NCI-H748 (cell line): ENCODE data around the gene RPIA.
A peak's percentile ranks its signal among the peaks of the same experiment; 100 is the strongest.
"Not testable (repeated sequence)": the region's sequence is repeated elsewhere in the genome, so short reads cannot be mapped to it uniquely, and the experiment has no call there.

Experiments
- DNase-seq: peaks from one replicate; lab custom pipeline; 2025; ENCODE audit not compliant: unreplicated experiment; lab: John Stamatoyannopoulos, UW

Gene RPIA

DNA sequence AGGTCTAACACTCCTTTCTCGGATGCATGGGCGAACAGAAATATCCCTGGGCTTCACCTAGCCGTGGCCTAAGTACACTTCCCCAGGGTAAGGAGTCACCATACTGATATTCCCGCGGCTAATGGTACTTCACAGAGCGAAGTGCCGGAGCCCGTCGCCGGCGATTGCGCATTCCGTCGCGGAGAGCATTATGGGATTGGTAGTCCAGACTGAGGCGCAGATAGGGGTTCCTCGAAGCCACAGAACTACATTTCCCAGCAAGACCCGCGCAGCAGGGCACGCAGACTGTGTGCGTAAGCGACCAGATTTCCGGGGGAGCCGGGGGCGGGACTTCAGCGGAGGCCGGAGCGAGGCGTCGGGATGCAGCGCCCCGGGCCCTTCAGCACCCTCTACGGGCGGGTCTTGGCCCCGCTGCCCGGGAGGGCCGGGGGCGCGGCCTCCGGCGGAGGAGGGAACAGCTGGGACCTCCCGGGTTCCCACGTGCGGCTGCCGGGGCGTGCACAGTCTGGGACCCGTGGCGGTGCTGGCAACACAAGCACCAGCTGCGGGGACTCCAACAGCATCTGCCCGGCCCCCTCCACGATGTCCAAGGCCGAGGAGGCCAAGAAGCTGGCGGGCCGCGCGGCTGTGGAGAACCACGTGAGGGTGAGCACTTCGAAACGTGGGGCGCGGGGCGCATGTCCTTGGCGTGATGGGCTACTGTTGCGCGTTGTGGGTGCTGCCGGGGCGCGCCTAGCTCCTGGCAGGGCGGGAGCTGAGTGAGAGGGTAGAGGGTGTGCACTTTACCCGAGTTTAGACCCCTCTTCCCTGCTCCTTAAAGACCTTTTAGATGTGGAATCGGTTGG, at the start of gene RPIA:
TSS of gene RPIA (plus strand) at position 335 of the 845 bp plus-strand sequence. CDS start at position 361, 26 bp downstream.
- peak; percentile 96 for DNase-seq

DNA sequence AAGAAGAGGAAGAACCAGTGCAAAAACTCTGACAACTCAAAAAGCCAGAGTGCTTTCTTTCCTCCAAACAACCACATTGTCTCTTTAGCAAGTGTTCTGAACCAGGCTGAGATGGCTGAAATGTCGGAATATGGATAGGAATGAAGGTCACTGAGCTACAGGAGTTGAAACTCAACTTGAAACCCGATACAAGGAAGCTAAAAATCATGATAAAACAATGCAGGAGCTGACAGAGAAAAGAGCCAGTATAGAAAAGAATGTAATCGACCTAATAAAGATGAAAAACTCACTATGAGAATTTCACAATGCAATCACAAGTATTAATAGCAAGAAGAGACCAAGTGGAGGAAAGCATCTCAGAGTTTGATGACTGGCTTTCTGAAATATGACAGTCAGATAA, 49.2 kb upstream of the RPIA start:
- no peak for DNase-seq

DNA sequence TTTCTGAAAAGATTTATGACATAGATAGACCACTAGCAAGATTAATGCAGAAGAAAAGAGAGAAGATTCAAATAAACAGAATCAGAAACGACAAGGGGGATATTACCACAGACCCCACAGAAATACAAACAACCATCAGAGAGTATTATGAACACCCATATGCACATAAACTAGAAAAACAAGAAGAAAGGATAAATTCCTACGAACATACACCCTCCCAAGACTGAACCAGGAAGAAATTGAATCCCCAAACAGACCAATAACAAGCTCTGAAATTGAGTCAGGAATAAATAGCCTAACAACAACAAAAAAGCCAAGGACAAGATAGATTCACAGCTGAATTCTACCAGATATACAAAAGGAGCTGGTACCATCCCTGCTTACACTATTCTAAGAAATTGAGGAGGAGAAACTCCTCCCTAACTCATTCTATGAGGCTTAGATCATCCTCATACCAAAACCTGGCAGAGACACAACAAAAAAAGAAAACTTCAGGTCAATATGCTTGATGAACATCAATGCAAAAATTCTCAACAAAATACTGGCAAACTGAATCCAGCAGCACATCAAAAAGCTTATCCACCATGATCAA, 46.1 kb upstream of the RPIA start:
- not testable (repeated sequence) for DNase-seq

DNA sequence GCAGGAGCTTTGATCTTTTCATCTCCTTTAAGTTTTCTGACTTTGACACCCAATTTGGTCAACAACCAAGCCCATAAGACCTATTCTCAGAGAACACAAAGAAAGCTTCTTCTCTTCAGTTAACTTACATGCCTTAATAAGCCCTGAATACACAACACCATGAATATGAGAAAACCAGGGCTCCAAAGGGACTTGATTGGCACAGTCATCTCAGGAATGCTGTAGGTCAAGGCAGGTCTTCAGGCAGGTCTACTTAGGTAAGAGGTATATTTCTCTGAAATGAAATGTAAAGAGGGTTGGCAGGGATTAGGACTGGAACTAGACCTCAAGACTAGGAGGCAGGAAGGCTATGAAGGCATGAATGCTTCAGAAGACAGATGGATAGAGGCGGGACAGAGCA, 39.8 kb upstream of the RPIA start:
- DNase-seq: no peak

DNA sequence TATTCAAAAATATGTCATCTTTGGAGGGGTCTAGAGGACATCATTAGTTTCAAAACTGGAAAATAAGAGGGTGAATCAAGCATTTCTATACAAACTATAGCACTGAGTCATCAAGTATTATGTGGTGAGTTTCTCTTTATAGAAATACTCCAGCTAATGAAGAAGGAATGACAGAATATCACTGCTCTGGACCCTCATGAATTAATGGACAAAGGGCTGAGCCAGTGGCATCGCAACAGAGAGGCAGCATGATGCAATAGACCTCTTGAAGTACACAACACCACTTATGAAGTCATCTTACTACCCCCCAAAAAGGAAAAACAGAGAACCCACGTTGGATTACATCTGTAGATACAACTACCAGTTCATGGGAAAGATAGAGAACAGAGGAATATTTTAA, 36.8 kb upstream of the RPIA start:
- no peak for DNase-seq

DNA sequence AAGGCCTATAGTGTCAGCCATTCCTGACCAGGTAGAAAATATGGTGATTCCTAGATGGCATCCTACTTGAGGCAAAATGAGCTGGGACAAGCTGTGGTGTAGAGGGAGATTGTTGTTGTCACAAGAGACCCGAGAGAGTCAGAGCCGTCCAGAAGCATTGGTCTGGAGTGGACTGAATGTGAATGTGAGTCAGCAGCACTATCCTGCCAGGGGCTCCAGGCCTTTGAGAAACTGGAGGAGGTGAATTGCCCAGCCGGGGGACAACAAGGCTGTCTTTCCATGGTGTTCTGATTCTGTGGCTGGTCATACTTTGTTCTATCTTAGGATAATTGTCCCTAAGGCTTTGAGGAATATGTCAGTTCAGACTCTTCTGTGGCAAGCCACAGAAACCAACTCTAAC, 34.8 kb upstream of the RPIA start:
- DNase-seq: no peak

DNA sequence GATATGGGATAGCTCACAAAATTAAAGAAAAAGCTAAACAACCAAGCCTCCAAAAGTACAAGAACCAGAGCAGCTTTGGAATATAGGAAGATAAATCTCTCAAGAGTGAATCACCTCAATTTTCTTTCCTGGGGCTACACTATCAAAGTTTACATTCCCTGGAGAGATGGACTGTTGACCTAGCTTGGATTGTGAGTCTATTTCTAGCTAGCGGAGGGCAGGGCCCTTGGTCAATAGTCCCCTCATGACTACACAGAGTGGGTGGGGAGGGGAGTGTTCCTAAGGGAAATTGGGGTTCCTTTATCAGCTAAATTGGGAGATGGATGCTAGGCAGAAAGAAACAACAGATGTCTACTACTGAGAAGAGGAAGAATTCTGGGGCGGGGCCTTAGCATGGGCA, 34.3 kb upstream of the RPIA start:
- DNase-seq: no peak

DNA sequence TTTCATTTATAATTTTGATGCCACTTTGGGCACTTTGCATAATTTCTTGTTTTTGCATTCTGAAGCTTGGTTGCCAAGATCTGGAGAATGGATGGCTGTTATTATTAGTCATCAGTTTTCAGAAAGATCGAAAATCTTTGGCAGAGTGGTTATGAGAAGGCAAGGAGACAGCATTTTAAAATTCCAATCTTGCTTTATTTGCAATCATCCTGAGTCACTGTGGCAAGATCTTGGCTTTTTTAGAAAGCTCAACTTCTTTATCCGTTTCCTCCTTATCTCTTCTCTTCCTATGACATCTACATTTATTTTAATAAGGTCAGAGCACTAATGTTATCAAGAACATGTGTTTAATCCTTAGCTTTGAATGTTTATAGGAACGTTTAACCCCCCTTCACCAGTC, 33.1 kb upstream of the RPIA start:
- no peak for DNase-seq

DNA sequence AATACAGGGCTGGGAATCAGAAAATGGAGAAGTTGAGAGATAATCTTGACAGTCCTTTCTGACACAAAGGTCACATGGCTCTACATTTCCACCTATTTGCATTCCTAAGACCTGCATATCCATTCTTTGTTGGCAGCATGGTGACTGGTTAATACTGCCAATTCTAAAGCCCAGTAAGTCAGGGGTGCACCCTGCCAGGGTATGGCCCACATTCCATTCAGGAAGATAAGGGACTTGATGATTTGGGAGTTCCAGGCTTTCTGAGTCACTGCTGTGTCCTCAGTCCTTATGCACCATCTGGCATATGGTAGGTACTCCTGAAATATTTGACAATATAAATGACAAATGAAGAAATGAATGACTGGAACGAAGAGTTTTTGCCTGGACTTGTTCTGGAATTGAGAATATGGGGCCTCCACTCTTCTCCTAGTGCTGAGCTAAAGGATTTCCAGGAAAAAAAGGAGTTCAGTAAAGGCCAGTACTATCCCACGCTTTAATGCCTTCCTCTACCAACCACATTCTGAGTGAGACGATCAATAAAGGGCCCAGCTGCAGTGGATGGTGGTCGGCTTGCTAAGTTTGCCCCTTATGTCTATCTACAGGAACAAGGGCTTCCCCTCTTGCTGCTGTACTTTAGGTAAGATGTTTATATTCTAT, 32.5 kb upstream of the RPIA start:
- DNase-seq: no peak

DNA sequence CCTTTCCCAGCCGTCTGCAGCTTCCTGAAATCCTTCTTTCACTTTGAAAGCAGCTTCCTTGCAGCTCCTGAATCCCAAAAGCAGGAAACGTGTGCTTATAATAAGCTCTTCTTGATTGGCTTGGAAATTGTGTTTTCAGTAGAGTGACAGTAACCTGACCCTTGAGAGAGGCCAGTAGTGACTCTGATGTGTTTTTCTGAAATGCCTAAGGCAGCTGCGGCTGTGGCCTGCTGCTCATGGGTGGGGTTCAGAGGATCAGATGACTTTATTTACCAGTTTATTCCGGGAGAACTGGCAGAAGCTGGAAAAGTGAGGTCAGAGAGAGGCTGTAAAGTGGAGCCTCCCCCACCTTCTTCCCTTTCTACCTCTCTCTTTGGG, 31.9 kb upstream of the RPIA start:
- DNase-seq: peak; percentile 86

DNA sequence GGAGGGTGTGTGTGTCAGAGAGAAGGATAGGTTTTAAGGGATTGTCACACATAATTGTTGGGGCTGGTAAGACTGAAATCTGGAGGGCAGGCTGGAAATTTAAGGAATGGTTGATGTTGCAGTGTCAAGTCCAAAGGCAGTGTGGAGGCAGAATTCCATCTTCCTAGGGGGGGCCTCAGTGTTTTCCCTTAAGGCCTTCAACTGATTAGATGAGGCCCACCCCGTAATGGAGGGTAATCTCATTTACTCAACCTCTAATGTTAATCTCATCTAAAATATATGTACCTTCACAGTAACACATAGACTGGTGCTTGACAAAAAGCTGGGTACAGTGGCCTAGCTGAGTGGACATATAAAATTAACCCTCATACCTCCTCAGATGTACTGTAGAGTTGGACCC, 30.9 kb upstream of the RPIA start:
- DNase-seq: no peak

DNA sequence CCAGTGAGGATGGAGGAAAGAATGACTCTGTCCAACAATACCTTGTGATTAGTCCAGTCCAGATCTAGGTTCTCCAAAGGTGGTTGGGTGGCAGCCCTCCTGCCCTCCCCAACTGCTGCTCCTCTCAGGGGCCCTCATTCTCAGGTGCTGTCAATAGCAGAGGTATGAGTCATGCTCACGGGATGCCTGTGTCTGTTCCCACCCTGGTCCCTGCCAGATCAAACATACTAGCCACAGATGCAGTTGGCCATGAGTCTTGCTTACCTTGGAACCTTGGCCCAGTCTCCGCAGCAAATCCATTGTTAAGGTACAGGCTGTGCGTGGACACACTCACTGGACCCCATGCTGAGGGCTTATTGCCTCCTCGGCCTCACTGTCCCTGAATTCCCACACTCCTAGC, 24.9 kb upstream of the RPIA start:
- DNase-seq: no peak

DNA sequence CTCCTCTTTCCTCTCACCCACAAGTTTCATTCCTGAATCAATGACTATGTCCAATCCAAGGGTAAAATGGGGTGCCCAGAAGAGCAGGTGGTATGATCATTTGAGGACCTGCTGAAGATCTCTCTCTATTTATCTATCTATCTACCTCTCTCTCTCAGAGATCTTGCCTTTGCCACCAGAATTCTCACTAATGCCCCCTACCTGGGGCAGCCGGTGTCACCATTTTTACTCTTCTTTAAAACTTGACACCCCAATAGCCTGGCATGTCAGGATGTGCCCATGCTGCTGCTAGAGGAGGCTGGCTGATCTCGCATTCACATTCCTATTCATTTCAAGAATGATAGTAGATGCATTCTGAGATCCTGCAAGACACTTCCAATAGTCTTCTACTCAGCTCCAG, 24.3 kb upstream of the RPIA start:
- DNase-seq: no peak

DNA sequence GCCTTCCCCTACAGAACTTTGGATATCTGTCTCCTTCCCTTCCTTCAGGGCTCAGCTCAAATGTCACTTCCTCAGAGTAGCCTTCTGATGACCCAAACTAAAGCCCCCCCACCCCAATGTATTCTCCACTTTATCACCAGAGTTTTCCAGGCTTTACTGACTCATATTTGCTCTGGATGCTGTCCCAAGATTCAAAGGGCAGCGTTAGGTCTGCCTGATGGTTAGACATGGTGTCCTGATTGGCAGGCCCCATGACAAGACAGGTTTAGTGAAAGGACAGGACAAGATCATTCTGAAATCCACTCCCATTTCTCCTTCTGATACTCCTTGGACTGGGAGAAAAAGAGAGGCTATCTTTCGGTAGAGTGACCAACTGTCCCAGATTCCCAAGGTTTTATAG, 22.6 kb upstream of the RPIA start:
- DNase-seq: no peak

DNA sequence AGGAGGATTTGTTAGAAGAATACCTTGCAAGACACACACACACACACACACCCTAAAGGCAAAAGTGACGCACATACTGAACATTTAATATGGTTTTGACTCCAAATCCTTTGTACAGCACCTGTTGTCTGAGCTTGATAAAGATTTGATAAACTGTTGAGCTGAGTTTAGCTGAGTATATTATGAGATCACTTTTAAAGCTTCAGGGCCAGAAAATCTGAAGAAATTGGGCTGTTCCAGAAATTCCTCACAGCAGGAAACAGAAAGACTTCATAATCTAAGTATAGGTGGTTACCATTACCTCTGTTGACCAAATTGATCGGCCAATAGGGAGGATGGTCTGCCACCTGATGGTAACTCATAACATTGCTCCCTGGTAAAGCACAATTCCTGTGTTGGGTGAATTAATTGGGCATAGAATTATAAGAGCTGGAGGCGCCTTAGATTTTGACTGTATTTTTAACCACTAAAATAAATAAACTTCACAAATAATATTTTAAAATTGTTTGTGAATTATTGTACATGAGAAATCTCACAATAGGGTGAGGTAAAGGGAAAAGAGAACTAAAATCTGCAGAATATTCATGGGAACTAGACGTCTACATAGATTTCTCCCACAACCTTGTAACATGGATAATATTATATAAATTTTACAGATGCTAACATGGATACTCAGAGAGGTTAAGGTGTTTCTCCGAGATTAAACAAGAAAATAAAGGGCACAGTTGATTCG, 21.8 kb upstream of the RPIA start:
- peak; percentile 54 for DNase-seq

DNA sequence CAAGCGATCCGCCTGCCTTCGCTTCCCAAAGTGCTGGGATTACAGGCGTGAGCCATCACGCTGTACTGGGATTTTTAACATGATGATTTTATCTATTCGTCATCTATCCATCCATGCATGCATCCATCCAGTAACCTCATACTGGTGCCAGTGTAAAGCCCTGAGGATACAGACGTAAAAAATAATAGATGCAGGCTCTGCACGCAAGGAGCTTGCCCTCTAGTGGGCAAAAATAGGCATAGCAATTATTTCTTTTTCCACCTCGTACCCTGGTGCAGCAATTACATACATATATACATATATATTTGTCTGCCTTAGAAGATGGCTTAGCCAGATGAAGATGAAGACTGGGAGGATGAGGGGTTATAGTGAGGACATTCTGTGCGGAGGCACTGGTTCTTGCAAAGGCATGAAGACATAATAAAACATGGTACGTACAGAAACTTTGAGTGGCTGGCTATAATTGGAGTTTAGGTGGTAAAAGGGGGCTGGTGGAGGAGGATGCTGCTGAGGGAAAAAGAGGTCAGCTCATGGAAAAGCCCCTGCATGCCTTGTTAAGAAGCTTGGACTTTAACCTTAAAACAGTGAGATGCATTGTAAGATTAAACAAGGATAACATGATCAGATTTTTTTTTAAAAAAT, 19.6 kb upstream of the RPIA start:
- peak; percentile 60 for DNase-seq

DNA sequence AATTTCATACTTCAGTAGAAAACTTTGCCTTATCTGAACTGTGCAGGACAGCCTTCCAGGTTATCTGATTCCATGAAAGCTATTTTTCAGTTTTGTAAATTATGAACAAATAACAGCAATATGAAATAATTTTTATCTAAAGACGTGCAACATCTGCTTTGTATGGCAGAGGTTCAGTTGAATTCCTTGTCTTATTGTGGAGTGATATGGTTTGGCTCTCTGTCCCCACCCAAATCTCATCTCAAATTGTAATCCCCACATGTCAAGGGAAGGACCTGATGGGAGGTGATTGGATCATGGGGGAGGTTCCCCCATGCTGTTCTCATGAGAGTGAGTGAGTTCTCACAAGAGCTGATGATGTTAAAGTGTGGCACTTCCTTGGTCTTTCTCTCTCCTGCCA, 18.1 kb upstream of the RPIA start:
- DNase-seq: no peak

DNA sequence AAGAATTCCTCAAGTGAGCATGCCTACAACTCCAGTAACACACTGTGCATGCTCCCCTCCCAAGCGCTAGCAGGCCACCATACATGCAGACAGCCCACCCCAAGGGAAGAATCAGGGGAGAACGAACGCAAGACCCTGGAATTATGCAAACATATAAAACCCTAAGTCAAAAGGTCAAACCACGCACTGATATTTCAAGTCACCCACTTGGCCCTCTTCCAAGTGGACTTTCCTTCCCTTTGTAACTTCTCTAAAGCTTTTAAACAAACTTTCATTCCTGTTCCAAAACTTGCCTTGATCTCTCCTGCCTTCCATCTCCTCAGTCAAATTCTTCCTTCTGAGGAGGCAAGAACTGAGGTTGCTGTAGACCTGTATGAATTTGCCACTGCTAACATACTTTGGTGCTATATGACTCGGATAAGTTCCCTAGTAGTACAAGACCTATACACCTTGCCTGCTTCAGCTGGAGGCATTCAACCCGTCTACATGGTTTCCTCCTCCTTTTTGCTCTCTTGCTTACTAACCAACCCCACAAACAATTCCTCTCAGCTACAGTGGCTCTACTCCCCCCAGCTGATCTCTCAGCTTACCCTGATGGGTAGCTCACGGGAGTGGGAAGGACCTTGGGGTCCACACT, 11.1 kb upstream of the RPIA start:
- DNase-seq: no peak

DNA sequence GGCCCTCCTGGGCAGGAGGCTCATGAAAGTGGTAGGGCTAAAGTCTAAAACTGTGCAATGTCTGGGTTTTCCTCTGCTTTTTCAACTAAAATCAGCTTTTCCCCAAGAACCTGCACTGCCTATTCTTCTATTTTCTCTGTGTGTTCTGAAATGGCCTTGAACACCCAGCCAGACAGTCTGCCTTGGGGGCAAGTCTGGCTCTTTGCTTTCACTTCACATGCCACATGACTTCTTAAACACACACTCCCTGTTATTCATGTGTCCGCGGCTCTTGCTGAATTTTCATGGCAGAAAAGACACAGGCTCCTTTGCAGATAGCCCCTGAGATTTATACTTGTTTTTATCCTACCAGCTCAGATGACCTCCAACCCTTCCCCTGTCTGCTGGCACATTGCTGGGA, 10.6 kb upstream of the RPIA start:
- no peak for DNase-seq

DNA sequence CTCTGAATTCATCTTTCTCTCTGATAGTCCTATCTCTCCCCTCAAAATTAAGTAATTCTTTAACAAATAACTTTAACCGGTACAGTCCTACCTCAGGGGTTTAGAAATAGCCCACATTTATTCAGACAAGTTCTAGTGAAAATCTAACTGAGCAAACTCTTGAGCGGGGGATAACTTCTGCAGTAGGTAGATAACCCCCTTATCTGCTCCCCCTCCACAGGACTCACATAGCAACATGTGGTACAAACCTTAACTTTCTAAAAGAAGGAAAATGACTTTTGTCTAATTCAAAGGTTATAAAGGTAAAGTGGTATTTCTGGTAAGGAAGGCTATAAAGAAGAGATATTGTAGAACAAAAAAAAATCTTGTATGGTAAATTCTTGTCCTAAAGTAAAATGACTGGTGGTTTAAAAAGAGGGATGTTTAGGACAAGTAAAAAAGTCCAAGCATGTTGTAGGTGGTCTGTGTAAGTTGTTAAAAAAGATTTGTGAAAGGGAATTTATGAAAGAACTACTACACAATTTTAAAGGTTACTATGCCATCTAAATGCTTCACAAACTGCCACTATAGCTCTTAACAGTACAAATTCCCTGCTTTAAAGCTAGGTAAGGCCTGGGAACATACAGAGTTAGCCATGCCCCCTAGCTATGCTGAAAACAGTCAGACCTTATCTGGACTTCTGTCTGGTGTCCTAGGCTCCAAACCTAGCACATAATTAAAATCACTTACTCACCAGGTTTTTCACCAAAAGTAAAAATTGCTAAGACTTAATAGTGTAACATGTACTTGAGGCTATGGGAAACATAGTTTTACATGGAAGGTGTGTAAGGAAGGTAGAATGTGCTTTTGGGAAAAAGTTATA, 8.1 kb upstream of the RPIA start:
- DNase-seq: no peak
